PC-3 (cell line): Measurements from ENCODE around the gene CD82.

ENCODE experiments used
- EZH2 ChIP-seq: fragments of 300-600 bp; sonication (generic); IDR thresholded peaks from one replicate; pipeline ENCODE4 v1.6.1; 2017; ENCODE audit warnings: antibody characterized with exemption, mild to moderate bottlenecking, low read length; ENCODE audit not compliant: unreplicated experiment
- TF ChIP-seq, protein P1 (sequence below): fragments of 300-600 bp; sonication (generic); conservative IDR thresholded peaks from 2 replicates; pipeline ENCODE4 v1.5.1; 2017; ENCODE audit warnings: antibody characterized with exemption, low read depth, mild to moderate bottlenecking, low read length

DNA sequence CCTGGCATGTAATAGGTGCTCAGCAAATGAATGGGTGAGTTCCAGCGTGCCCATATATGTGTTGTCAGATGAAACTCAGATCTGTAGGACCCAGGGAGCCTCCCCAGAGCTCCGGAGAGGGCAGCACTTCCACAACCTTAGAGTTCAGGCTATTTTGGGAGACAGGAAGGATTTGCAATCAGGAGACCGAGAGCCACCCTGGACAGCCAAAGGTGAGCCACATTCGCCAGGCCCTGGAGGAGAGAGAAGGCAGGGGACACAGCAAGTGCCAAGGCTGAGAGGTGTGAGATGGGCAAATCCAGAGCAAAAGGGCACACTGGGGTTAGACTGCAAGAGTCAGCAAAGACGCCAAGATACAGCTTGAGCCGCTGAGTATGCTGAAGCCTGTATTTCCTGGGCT, 66.4 kb downstream of the CD82 start:
- TF ChIP-seq, protein P1, sequence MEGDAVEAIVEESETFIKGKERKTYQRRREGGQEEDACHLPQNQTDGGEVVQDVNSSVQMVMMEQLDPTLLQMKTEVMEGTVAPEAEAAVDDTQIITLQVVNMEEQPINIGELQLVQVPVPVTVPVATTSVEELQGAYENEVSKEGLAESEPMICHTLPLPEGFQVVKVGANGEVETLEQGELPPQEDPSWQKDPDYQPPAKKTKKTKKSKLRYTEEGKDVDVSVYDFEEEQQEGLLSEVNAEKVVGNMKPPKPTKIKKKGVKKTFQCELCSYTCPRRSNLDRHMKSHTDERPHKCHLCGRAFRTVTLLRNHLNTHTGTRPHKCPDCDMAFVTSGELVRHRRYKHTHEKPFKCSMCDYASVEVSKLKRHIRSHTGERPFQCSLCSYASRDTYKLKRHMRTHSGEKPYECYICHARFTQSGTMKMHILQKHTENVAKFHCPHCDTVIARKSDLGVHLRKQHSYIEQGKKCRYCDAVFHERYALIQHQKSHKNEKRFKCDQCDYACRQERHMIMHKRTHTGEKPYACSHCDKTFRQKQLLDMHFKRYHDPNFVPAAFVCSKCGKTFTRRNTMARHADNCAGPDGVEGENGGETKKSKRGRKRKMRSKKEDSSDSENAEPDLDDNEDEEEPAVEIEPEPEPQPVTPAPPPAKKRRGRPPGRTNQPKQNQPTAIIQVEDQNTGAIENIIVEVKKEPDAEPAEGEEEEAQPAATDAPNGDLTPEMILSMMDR = no peak
- TF ChIP-seq EZH2 = no peak
